SK-N-SH treated with all-trans-retinoic acid at 6 μM for 48 hours (cell line): ENCODE data around the gene COL21A1.
A peak's percentile ranks its signal among the peaks of the same experiment; 100 is the strongest.

Experiments used
- ATAC-seq: fragments of 200-7000 bp; cut with Tn5 transposase; 3 replicates; pipeline ENCODE4 v1.9.1; 2020; ENCODE audit warnings: mild to moderate bottlenecking, moderate library complexity
- ARNTL ChIP-seq: fragments of 450-650 bp; formaldehyde crosslinking; IDR thresholded peaks from 2 replicates; pipeline ENCODE4 v1.5.0; 2020; ENCODE audit warnings: low read depth, mild to moderate bottlenecking, moderate library complexity, borderline replicate concordance
- BACH2 ChIP-seq: fragments of 250-450 bp; sonication (Bioruptor Pico); IDR thresholded peaks from 2 replicates; pipeline ENCODE4 v1.9.0; 2021; ENCODE audit warnings: mild to moderate bottlenecking, borderline replicate concordance
- CREB5 ChIP-seq: fragments of 250-450 bp; sonication (Bioruptor Pico); IDR thresholded peaks from 2 replicates; pipeline ENCODE4 v1.5.1; 2020; ENCODE audit warnings: low read depth, mild to moderate bottlenecking, moderate library complexity
- CSDC2 ChIP-seq: fragments of 250-450 bp; sonication (Bioruptor Pico); IDR thresholded peaks from 2 replicates; pipeline ENCODE4 v1.5.0; 2020; ENCODE audit warnings: mild to moderate bottlenecking, moderate library complexity
- ESRRG ChIP-seq: fragments of 250-450 bp; sonication (Bioruptor Pico); IDR thresholded peaks from 2 replicates; pipeline ENCODE4 v1.6.1; 2021; ENCODE audit warnings: mild to moderate bottlenecking
- GLIS3 ChIP-seq: fragments of 250-450 bp; sonication (Bioruptor Pico); IDR thresholded peaks from 2 replicates; pipeline ENCODE4 v1.5.0; 2020; ENCODE audit warnings: mild to moderate bottlenecking, moderate library complexity
- ISL1 ChIP-seq: fragments of 250-450 bp; sonication (Bioruptor Pico); IDR thresholded peaks from 2 replicates; pipeline ENCODE4 v2.1.2; 2022; ENCODE audit warnings: mild to moderate bottlenecking, moderate library complexity
- OSR1 ChIP-seq: fragments of 250-450 bp; sonication (Bioruptor Pico); IDR thresholded peaks from 2 replicates; pipeline ENCODE4 v1.8.0; 2022; ENCODE audit warnings: moderate library complexity, mild to moderate bottlenecking, inconsistent platforms
- PPARA ChIP-seq: fragments of 250-450 bp; sonication (Bioruptor Pico); IDR thresholded peaks from 2 replicates; pipeline ENCODE4 v1.5.0; 2020; ENCODE audit warnings: mild to moderate bottlenecking, borderline replicate concordance
- RARB ChIP-seq: fragments of 250-450 bp; sonication (Bioruptor Pico); IDR thresholded peaks from 2 replicates; pipeline ENCODE4 v1.8.0; 2021; ENCODE audit warnings: mild to moderate bottlenecking, moderate library complexity
- SNAI2 ChIP-seq: fragments of 250-450 bp; sonication (Bioruptor Pico); IDR thresholded peaks from 2 replicates; pipeline ENCODE4 v1.5.0; 2020; ENCODE audit warnings: mild to moderate bottlenecking, moderate library complexity
- TCF4 ChIP-seq: fragments of 250-450 bp; sonication (Bioruptor Pico); IDR thresholded peaks from 2 replicates; pipeline ENCODE4 v1.8.0; 2021; ENCODE audit warnings: mild to moderate bottlenecking, moderate library complexity, borderline replicate concordance
- TOX ChIP-seq: fragments of 250-450 bp; sonication (Bioruptor Pico); IDR thresholded peaks from 2 replicates; pipeline ENCODE4 v1.8.0; 2021; ENCODE audit warnings: mild to moderate bottlenecking, moderate library complexity, borderline replicate concordance
- TSHZ2 ChIP-seq: fragments of 250-450 bp; sonication (Bioruptor Pico); IDR thresholded peaks from 2 replicates; pipeline ENCODE4 v1.5.0; 2020; ENCODE audit warnings: mild to moderate bottlenecking, moderate library complexity
- ZC3H10 ChIP-seq: fragments of 250-450 bp; sonication (Bioruptor Pico); IDR thresholded peaks from 2 replicates; pipeline ENCODE4 v1.5.1; 2021; ENCODE audit warnings: mild to moderate bottlenecking, moderate library complexity
- ZFP3 ChIP-seq: fragments of 250-450 bp; sonication (Bioruptor Pico); IDR thresholded peaks from 2 replicates; pipeline ENCODE4 v1.5.0; 2020; ENCODE audit warnings: mild to moderate bottlenecking, moderate library complexity
- ZFP30 ChIP-seq: fragments of 450-650 bp; formaldehyde crosslinking; IDR thresholded peaks from 2 replicates; pipeline ENCODE4 v1.5.0; 2022; ENCODE audit warnings: mild to moderate bottlenecking, moderate library complexity
- ZNF565 ChIP-seq: fragments of 450-650 bp; formaldehyde crosslinking; conservative IDR thresholded peaks from 2 replicates; pipeline ENCODE4 v1.5.0; 2020; ENCODE audit warnings: low read depth, mild to moderate bottlenecking, moderate library complexity
- ZNF70 ChIP-seq: fragments of 450-650 bp; formaldehyde crosslinking; IDR thresholded peaks from 2 replicates; pipeline ENCODE4 v1.5.0; 2020; ENCODE audit warnings: mild to moderate bottlenecking, moderate library complexity
- ZNF8 ChIP-seq: fragments of 450-650 bp; formaldehyde crosslinking; IDR thresholded peaks from 2 replicates; pipeline ENCODE4 v1.5.0; 2020; ENCODE audit warnings: mild to moderate bottlenecking, moderate library complexity
- TF ChIP-seq, protein P1 (sequence below): fragments of 250-450 bp; sonication (Bioruptor Pico); IDR thresholded peaks from 2 replicates; pipeline ENCODE4 v1.8.0; 2020; ENCODE audit warnings: mild to moderate bottlenecking, moderate library complexity, borderline replicate concordance
- TF ChIP-seq, protein P2 (sequence below): fragments of 250-450 bp; sonication (Bioruptor Pico); IDR thresholded peaks from 2 replicates; pipeline ENCODE4 v1.5.1; 2021; ENCODE audit warnings: mild to moderate bottlenecking, moderate library complexity

Gene COL21A1

DNA sequence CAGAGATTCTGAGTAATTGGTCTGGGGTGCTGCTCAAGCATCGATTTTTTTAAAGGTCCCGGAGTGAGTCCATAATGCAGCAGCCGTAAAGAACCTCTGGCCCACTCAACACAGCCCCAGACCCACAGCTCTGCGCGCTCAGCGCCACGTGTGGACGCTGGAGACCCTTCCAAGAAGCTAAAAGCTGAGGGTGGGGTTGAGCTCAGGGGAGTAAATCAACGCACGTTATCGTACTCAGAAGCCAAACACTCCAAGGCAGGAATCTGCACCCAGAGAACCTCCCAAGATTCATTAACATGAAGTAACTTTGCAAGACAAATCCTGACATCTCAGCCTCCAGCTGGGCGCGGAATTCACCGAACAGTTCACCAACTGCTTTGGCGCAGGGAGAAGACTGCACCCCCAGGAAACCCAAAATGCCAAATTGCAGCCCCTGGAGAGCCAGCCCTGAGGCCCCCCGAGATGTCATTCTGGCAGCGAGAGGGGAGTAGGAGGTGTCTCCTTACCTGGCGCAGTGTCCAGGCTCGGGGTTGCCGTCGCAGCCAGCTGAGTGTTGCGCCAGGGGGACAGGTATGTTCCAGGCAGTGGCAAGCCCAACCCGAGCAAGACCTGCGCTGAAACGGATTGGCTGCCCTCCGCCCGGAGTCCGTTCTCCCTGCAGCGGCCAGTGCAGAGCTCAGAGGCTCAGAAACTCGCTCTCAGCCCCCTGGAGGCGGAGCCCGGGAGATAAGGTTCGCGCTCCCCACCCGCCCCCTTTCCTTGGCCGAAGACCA is at the start of gene COL21A1:
TSS of gene COL21A1 (minus strand) at position 700 of the 773 bp plus-strand sequence. CDS start 64,962 bp downstream, outside the sequence.
- no peak for ATAC-seq
- TF ChIP-seq ZNF565 (CRISPR knock-in tag) (no peak), ISL1 (CRISPR knock-in tag) (no peak), ZNF70 (CRISPR knock-in tag) (no peak), ZC3H10 (no peak)

DNA sequence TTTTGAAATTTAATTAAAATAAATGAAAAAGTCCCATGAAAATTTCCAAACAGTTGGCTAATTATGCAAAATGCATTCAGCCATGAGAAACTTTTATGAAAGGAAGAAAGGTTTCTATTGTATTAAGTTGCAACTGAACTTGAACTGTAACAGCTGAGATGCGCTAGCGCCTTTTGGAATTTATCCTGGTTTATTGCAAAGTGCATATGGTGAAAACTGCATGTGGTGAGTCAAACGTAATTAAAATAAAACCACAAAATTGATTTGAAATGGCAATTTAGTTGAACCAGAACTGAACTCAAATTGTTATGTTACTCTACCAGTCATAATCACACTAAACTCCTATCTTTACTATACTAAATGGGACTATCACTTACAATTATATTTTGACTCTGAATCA is 46.4 kb upstream of the COL21A1 start:
- ATAC-seq: no peak
- TF ChIP-seq SNAI2 (no peak), OSR1 (CRISPR knock-in tag) (no peak), RARB (no peak), ZNF8 (no peak), ISL1 (CRISPR knock-in tag) (no peak), GLIS3 (CRISPR knock-in tag) (no peak), ZFP30 (CRISPR knock-in tag) (no peak), ZFP3 (no peak), CSDC2 (no peak), ESRRG (CRISPR knock-in tag) (no peak), BACH2 (no peak), TSHZ2 (CRISPR knock-in tag) (no peak), PPARA (CRISPR knock-in tag) (no peak), ZNF70 (CRISPR knock-in tag) (no peak)
- TF ChIP-seq, protein P1, sequence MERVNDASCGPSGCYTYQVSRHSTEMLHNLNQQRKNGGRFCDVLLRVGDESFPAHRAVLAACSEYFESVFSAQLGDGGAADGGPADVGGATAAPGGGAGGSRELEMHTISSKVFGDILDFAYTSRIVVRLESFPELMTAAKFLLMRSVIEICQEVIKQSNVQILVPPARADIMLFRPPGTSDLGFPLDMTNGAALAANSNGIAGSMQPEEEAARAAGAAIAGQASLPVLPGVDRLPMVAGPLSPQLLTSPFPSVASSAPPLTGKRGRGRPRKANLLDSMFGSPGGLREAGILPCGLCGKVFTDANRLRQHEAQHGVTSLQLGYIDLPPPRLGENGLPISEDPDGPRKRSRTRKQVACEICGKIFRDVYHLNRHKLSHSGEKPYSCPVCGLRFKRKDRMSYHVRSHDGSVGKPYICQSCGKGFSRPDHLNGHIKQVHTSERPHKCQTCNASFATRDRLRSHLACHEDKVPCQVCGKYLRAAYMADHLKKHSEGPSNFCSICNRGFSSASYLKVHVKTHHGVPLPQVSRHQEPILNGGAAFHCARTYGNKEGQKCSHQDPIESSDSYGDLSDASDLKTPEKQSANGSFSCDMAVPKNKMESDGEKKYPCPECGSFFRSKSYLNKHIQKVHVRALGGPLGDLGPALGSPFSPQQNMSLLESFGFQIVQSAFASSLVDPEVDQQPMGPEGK (CRISPR knock-in tag): no peak
- TF ChIP-seq, protein P2, sequence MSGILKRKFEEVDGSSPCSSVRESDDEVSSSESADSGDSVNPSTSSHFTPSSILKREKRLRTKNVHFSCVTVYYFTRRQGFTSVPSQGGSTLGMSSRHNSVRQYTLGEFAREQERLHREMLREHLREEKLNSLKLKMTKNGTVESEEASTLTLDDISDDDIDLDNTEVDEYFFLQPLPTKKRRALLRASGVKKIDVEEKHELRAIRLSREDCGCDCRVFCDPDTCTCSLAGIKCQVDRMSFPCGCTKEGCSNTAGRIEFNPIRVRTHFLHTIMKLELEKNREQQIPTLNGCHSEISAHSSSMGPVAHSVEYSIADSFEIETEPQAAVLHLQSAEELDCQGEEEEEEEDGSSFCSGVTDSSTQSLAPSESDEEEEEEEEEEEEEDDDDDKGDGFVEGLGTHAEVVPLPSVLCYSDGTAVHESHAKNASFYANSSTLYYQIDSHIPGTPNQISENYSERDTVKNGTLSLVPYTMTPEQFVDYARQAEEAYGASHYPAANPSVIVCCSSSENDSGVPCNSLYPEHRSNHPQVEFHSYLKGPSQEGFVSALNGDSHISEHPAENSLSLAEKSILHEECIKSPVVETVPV: no peak

GRCh38 chr6:56292505-56293181 is 45.3 kb upstream of the COL21A1 start:
- TF ChIP-seq ZNF565 (CRISPR knock-in tag) (no peak), ZNF70 (CRISPR knock-in tag) (no peak), CSDC2 (no peak), RARB (no peak), TOX (CRISPR knock-in tag) (no peak), ZNF8 (no peak), SNAI2 (no peak), ZC3H10 (no peak), ARNTL (no peak), PPARA (CRISPR knock-in tag) (no peak), BACH2 (no peak), OSR1 (CRISPR knock-in tag) (no peak), CREB5 (CRISPR knock-in tag) (no peak), TCF4 (CRISPR knock-in tag) (no peak), GLIS3 (CRISPR knock-in tag) (no peak)
- TF ChIP-seq, protein P2: no peak
- peak; percentile 95 for ATAC-seq
